H1 (cell line): ENCODE data around the gene SLC12A7.

Source experiments
- POLR2A ChIP-seq, 2 experiments: IDR thresholded peaks; 1 replicate in 1 of 2; 2 replicates in 1 of 2; pipeline ENCODE4 v1.6.1; 2011; ENCODE audit warnings: low read depth in 2 of 2, low read length in 2 of 2, mild to moderate bottlenecking in 2 of 2; ENCODE audit errors: control extremely low read depth in 1 of 2
- RAD21 ChIP-seq, 2 experiments: IDR thresholded peaks in 1 of 2; conservative IDR thresholded peaks in 1 of 2; 2 replicates each; pipeline ENCODE4 v1.6.1; 2011; ENCODE audit warnings: low read depth in 2 of 2, low read length in 2 of 2, improper control_type of control experiment in 1 of 2, inconsistent platforms in 1 of 2, mild to moderate bottlenecking in 1 of 2, moderate library complexity in 1 of 2
- RFX5 ChIP-seq: IDR thresholded peaks from 2 replicates; pipeline ENCODE4 v1.6.1; 2011; ENCODE audit warnings: low read depth, low read length, improper control_type of control experiment, borderline replicate concordance

DNA sequence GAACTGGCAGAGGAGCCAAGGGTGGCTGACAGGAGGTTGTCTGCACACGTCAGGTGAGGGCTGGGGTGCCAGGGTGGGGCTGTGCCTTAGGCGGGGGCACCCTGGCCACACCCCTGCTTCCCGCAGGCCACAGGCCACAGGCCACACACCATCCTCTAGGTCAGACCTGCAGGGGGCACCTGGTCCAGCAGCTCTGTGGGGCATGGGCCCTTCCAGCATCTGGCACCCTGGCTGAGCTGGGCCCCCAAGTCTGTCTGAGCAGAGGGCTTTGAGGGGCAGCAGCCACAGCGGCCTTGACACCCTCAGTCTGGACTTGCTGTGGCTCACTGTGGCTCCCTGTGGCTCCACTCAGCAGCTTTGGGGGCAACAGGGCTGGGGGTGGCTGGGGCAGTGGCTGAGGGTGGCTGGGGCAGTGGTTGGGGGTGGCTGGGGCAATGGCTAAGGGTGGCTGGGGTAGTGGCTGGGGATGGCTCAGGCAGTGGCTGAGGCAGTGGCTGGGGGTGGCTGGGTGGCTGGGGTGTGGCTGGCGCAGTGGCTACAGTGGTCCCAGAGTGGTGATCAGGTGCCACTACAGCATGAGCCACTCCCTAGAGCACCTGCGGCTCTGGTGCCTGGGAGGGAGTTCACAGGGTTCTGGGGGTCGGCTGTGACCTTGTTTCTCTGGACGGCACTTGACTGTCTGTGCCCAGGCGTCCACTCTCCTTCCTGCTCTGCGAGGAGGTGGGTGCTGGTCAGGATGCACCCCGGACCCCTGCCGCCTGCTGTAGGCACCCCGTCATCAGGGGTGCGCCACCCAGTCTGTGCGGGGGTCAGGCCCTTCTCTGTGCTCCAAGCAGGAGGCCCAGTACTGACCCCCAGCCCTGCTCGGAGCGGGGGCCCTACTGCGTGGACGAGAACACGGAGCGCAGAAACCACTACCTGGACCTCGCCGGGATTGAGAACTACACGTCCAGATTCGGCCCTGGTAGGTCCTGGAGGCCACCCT is 76.2 kb downstream of the SLC12A7 start:
- TF ChIP-seq RAD21 (IDR thresholded peaks at IDR 0.05 in 1 of 2, conservative IDR thresholded peaks at IDR 0.05 in 1 of 2; ENCODE audit: low read depth in 2 of 2, low read length in 2 of 2) (no peak), POLR2A (IDR thresholded peaks at IDR 0.05; ENCODE audit: control extremely low read depth in 1 of 2, low read depth in 2 of 2, low read length in 2 of 2) (no peak), RFX5 (no peak)
